ENCODE results near the gene AKT1S1.

GRCh38 chr19:49824662-49825061 lies 52.5 kb downstream of the AKT1S1 start:
- no peak for TF ChIP-seq POLR2A (IDR thresholded peaks at IDR 0.05)
- TF ChIP-seq, protein P1, sequence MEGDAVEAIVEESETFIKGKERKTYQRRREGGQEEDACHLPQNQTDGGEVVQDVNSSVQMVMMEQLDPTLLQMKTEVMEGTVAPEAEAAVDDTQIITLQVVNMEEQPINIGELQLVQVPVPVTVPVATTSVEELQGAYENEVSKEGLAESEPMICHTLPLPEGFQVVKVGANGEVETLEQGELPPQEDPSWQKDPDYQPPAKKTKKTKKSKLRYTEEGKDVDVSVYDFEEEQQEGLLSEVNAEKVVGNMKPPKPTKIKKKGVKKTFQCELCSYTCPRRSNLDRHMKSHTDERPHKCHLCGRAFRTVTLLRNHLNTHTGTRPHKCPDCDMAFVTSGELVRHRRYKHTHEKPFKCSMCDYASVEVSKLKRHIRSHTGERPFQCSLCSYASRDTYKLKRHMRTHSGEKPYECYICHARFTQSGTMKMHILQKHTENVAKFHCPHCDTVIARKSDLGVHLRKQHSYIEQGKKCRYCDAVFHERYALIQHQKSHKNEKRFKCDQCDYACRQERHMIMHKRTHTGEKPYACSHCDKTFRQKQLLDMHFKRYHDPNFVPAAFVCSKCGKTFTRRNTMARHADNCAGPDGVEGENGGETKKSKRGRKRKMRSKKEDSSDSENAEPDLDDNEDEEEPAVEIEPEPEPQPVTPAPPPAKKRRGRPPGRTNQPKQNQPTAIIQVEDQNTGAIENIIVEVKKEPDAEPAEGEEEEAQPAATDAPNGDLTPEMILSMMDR (IDR thresholded peaks at IDR 0.05), result no peak

Data from heart left ventricle (tissue), 13 donors.